Body of pancreas (tissue), 4 donors: ENCODE measurements around the gene IL22RA1.

Source experiments
- CTCF ChIP-seq, 7 experiments: fragments of 450-650 bp in 4 of 7; fragments of 200-600 bp in 3 of 7; sonication (generic) in 3 of 7; IDR thresholded peaks; one replicate each; pipeline ENCODE4 v1.5.1; 2016 to 2019; ENCODE audit warnings: antibody characterized with exemption in 7 of 7
- POLR2A ChIP-seq, 3 donors: fragments of 450-650 bp; IDR thresholded peaks; one replicate each; pipeline ENCODE4 v1.6.1; 2016; ENCODE audit warnings: antibody characterized with exemption in 3 of 3, mild to moderate bottlenecking in 2 of 3

DNA sequence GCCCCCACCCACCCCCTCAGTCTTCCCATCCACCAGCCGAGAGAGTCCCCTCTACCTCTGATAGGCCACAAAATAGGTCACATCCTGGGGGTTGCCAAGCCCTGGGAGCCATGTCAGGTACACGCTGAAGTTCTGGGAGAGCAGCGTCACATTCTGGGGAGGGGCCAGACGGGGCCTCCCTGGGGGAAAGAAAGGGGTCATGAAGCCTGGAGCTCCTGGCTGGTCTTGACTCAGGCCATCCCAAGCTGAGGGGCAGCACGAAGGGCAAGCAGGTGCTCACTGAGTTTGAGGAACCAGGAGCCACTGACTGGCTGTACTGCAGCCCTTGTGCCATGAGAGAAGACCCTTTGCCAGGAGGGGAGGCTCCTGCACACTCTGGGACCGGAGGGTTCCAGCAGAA, 37.7 kb upstream of the IL22RA1 start:
- TF ChIP-seq POLR2A (IDR thresholded peaks at IDR 0.05) = no peak
- TF ChIP-seq CTCF (IDR thresholded peaks at IDR 0.05) = no peak
